ENCODE measurements around the gene DPH1.
"Not testable (repeated sequence)": the region's sequence is repeated elsewhere in the genome, so short reads cannot be mapped to it uniquely, and the experiment has no call there.

DPH1 gene

GRCh38 chr17:2008332-2009126 is 21.4 kb upstream of the DPH1 start:
- no peak for DNase-seq

DNA sequence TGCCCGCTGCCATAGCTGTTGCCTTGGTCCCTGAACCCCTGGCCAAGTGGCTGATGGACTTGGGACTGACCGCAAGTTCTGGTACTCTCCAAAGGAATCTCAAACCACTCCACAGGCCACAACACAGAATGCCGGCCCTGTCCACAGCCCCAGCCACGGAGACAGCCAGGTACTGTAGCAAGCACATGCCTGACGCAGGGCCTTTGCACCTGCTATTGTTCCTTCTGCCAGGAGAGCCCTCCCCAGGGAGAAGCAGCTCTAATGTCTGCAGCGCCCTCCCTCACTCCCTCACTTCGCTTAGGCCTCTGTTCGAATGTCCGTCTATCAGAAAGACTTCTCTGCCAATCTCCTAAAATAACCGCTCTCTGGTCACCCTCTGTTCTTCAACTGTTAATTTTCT is 20.2 kb upstream of the DPH1 start:
- DNase-seq, result no peak

DNA sequence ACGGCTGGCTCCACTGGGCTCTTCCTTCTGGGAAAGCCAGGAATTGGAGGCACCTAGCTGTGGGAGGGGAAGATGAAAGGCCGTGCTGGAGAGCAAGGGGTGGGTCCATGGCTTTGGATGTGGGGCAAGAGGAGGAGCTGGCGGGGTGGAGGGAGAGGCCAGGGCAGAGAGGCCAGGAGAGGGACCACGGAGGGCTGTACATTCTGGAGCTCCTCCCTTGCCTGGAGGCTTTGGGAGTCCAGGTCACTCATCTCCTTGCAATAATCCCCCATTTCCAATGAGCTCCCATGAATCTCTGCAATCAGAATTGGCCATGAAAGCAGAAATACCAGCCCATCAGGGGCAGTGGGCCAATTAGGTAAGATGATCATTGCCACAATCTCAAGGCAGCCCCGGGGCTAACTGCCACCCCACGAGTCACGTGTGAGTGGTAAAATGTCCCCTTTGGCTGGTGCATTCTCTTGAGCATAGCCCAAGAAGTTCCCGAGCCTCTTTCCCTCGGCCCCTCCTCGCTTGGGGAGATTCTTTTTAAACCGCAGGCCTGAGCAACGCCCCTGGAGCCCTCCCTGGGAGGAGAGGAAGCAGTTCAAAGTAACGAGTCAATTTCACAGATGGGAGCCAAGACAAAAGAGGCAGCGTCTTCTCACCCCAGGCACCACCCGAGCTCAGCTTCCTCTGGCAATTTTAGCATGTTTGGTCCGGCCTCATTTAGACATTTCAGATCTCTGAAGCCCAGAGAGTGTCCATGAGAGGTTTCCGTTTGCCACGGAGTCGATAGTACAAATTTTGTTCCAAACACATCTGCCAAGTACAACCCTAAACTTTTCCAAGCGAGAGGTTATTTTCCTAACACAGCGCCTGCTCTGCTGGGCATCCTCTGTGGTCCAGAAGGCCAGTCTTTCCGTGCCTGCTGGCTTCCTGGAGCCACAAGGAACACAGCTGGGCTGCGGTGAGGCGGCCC is 18.3 kb upstream of the DPH1 start:
- no peak for DNase-seq

- no peak for DNase-seq
Observed at GRCh38 chr17:2012499-2012898, 17.5 kb upstream of the DPH1 start.

GRCh38 chr17:2013220-2013993 is 16.5 kb upstream of the DPH1 start:
- not testable (repeated sequence) for DNase-seq

DNA sequence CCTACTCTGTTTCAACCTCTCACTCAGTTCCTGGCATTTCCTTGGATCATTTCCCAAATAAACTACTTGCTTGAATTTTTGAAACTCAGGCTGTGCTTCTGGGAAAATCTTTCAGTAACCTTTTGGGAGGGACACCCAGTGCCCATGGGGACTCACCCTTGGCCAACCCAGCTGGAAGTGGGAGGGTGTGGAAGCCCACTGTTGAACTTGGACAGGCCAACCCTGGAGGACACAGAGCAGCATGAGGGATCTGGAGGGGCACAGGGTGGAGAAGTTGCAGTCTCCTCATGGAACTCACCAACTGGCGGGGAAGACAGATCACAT is 16.0 kb upstream of the DPH1 start:
- DNase-seq, result no peak

GRCh38 chr17:2015314-2015713 is 14.6 kb upstream of the DPH1 start:
- DNase-seq, result no peak

DNA sequence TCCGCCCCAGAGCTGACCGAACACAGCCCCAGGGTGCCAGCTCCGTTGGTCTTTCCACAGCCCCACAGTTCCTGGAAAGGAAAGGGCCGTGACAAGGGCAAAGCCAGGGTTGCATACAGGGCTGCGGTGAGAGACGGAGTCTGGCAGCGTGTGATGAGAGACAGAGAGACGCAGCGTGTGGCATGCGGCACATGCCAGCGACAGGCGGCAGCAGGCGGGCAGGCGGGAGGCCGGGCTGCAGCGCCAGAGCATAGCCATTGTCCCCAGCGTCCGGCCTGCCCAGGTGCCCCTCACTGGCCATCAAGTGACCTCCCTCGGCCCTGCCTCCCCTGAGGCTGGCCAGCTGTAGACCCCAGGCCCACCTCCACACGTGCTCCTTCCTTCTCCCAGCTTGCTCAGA is 13.5 kb upstream of the DPH1 start:
- DNase-seq, result no peak

DNA sequence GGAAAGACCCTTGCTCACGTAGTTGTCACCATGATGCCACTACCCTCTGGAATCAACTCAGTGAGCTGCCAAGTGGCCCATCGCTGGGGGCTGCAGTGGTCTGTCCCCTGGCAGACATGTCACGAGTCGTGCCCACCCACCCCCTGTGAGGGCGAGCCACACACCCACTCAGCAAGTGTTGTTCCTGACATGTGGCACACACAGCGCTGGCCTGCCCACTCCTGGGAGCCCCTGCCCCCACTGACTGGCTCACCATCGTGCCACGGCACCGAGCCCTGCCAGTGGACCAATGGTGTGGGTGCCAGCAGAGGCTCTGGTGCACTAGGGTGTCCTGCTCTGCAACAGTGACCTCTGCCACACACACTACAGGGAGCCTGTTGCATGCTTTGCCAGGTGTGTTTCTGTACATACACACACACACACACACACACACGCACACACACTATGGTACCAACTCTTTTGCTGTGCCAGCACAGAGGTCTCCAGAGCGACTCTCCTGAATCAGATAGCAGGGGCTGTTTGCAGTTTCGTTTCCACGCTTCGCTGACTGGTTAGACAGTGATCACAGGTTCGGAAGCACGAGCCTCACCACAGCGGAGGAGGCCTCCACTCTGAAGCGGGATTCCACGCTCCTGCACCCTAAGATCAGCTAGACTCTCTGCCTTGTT is 12.5 kb upstream of the DPH1 start:
- no peak for DNase-seq

- DNase-seq, result no peak
Observed at GRCh38 chr17:2018716-2019510, 11.0 kb upstream of the DPH1 start.

DNA sequence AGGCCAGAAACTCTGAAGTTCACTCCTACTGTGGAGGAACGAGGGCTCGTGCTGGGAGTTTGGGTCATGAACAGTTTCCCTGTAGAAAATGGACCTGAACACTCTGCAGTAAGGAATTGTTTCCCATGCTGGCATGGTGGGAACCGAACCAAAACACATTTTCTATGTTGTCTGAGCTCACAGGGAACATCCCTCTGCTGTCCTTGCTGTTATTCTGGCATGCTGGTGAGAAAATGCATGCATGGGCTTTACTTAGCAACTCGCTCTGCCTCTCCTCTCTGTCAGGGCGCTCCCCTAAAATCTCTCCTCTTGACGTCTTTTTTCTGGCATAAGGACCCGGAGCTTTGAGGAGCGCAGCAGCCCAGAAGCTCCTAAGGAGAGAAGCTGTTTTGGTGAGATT is 10.2 kb upstream of the DPH1 start:
- no peak for DNase-seq

GRCh38 chr17:2020721-2021120 is 9.2 kb upstream of the DPH1 start:
- DNase-seq, result no peak

DNA sequence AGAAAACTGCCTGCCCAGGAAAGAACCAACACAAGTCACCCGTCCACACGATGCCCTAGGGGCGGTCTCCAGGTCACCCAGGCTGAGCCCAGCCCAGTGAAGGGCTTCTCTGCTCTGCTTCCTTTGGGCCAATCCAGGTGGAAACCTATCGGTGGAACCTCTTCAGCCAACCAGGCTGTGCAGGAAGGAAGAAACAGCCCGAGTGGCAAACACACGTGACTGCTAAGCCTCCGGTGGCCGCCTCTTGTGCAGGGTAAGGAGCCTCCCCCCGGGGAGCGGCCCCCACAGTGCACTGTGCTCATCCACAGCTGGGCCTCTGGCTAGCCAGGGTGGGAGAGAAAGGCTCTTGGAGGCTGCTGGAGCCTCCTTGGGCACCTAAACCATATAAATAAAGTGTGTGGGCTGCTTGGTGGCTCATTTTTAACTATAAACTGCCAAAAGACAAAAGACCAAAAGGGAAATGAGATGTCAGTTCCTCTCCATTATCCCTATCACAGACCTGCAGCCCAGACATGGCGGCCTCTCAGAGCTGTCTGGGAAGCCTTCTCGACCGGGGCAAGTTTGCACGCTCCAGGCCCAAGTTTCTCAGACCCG is 7.2 kb upstream of the DPH1 start:
- DNase-seq, result no peak

DNA sequence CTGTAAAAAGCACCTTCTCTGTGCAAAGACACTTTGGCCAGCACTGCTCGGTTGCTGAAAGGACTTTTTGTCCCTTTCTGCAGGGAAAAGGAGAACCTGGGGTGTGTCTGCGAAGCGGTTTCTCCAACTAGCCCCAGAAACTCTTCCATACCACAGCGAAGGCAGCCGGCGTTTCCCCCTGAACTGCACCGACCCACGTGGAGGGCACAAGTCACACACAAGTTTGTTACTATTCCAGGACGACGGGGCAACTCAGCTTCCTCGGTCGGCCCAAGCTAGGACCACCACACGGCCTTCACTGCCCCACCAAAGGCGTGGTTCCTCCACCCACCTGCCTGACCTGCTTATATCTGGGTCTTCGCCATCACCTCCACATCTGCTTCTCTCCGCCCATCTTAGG is 6.7 kb upstream of the DPH1 start:
- DNase-seq, result no peak

DNA sequence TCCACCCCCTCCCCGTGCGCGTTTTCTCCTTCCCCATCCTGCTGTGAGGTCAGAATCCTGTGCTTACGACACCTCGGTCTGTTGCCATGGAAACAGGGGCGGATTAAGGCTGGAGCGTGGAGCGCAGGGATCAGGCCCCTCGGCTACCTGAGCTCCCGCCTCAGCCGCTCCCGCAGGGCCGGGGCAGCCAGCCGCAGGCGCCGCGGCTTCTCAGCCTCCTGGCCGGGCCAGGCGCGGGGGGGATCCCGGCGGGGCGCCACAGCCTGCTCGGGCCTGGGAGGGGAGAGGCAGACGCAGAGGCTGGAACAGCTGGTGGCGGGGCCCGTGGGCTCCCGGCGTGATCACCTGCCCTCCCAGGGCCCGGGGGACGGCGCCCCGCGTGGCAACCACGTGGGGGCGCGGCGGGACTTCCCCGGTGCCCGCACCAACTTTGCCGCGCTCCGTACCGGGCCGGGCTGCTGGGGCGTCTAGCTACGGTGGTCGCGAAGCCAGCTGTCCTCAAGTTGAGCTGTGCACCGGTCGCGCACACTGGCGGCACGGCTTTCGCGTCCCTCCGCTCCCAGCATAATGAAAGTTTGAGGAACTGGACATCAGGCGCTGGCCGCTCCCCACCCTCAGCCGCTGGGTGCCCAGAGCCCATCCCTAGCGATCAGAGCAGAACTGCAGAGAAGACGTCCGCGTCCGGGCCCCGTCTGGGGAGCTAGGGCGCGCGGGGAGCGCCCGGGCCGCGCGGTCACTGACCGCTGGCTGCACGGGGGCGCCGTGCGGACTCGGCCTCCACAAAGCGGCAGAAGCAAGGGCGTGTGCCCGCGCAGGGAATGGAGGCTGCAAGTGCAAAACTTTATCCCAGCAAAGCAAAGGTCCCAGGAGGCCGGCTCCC is 6.0 kb upstream of the DPH1 start:
- DNase-seq, result peak; percentile 22

DNA sequence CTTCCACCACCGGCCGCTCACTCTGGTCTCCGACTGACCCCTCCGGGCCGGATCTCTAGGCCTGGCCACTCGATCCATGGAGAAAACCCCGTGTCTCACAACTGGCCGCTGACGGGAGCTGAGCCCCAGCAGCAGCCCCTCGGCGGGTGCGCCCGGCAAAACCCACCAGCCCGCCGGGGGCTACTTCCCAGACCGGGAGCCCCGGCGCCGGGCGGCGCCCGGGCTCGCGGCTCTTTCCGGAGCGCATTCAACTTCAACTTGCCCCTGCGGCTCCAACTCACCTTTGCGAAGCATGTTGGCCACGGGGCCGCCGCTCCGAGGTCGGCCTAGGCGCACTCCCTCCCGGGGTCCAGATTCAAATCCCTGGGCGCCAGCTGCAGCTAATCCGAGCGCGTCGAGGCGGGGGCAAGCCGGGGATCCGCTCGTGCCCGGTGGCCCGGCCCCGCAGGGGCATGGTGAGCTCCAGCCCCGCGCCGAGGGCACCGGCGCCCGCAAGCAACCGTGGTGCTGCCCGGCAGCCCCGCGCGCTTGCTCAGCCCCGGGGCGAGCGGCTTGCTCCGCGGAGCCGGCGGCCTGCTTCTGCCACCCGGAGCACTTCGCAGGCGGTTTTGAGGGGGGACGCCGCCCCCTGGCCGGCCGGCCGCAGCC is 5.3 kb upstream of the DPH1 start:
- DNase-seq, result no peak

- DNase-seq, result peak; percentile 55
Observed at GRCh38 chr17:2025220-2025621, 4.7 kb upstream of the DPH1 start, which contains the start of gene RTN4RL1. Gene RTN4RL1 (minus strand): TSS chr17:2025334. CDS start chr17:2024865, 469 bp downstream.

- no peak for DNase-seq
Observed at GRCh38 chr17:2025622-2026309, 4.2 kb upstream of the DPH1 start.

All from effector CD8-positive, alpha-beta T cell (primary cell).